VCaP (cell line): Measurements from ENCODE around the gene ZBTB39.

ENCODE experiments used
- H3K27ac ChIP-seq: fragments of 450-650 bp; 2 replicates; pipeline ENCODE4 v1.5.1; 2017
- TF ChIP-seq, protein P1 (sequence below): fragments of 450-650 bp; conservative IDR thresholded peaks from 2 replicates; pipeline ENCODE4 v1.5.1; 2017; ENCODE audit warnings: mild to moderate bottlenecking, moderate library complexity

The ZBTB39 gene

GRCh38 chr12:57047981-57048380 lies 41.6 kb upstream of the ZBTB39 start:
- TF ChIP-seq, protein P1, sequence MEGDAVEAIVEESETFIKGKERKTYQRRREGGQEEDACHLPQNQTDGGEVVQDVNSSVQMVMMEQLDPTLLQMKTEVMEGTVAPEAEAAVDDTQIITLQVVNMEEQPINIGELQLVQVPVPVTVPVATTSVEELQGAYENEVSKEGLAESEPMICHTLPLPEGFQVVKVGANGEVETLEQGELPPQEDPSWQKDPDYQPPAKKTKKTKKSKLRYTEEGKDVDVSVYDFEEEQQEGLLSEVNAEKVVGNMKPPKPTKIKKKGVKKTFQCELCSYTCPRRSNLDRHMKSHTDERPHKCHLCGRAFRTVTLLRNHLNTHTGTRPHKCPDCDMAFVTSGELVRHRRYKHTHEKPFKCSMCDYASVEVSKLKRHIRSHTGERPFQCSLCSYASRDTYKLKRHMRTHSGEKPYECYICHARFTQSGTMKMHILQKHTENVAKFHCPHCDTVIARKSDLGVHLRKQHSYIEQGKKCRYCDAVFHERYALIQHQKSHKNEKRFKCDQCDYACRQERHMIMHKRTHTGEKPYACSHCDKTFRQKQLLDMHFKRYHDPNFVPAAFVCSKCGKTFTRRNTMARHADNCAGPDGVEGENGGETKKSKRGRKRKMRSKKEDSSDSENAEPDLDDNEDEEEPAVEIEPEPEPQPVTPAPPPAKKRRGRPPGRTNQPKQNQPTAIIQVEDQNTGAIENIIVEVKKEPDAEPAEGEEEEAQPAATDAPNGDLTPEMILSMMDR, result no peak
- no peak overlapping the region for H3K27ac ChIP-seq

DNA sequence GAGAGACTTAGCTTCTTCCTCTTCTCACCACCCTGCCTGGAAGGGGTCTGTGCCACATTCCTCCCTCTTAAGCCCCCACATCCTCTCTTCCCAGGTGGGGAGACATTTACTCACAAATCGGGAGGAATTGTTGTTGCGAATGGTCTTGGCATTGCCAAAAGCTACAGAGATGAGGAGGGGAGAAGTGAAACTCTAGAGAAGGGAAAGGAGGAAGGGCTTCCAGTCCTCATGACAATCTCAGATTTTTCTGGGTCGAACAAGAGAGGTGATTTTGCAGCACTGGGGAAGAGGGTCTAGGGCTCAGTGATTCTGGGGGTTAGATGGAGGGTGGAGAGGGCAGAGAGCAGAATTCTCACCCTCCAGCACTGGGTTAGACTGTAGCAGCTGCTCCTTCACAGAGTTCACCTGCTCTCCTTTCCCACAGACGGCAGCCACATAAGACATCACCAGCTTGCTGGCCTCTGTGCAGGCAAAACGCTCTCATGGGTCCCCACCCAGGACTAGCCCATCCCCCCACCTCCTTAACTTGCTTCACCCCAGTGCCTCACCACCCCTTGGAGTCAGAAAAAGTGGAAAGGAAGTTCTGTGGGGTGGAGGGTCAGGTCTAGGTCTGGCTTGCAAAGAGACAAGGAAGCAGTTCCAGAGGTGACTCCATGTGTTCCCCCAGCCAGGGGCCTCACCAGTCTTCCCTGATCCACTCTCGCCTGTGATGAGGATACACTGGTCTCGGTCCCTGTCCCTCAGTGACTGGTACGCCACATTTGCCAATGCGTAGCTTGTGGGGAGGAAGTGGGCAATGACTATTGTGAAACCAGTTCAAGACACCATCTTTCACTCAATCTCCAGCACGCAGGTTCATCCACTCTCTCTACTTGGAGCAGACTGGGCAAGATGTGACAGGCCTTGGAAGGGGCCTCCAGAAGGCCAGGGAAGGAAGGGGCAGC lies 40.9 kb upstream of the ZBTB39 start:
- TF ChIP-seq, protein P1, result no peak
- H3K27ac ChIP-seq, result no peak overlapping the region

GRCh38 chr12:57046086-57046791 lies 39.9 kb upstream of the ZBTB39 start:
- no peak overlapping the region for H3K27ac ChIP-seq
- TF ChIP-seq, protein P1, result no peak

DNA sequence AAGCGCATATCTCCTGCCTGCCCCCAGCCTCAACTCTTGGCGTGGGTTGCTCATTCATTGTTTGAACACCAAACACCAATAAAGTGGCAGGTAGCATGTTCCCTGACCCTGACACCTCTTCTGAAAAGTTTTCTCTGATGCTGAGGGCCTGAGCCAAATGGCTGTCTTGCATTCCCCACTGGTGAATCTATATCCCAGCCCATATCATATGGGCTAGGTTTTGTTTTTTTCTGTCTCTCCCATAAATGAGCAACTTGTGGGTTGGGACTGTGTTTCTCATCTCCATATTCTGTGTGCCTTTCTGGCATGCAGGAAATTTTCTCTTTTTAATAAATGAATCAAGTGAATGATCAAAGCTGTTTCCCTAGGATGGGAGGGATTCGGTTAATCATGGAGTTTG lies 38.5 kb upstream of the ZBTB39 start:
- TF ChIP-seq, protein P1, result no peak
- no peak overlapping the region for H3K27ac ChIP-seq

- H3K27ac ChIP-seq, result no peak overlapping the region
- TF ChIP-seq, protein P1, result no peak
These were observed 38.1 kb upstream of the ZBTB39 start for GRCh38 chr12:57044468-57044867.

- TF ChIP-seq, protein P1, result no peak
- H3K27ac ChIP-seq, result no peak overlapping the region
These were observed 36.3 kb upstream of the ZBTB39 start for GRCh38 chr12:57042695-57043094.

GRCh38 chr12:57040750-57041149 lies 34.4 kb upstream of the ZBTB39 start:
- TF ChIP-seq, protein P1, result no peak
- no peak overlapping the region for H3K27ac ChIP-seq
